ENCODE data around the gene FEN1.

GRCh38 chr11:61763930-61764605 lies 28.6 kb upstream of the FEN1 start:
- TF ChIP-seq, protein P1, sequence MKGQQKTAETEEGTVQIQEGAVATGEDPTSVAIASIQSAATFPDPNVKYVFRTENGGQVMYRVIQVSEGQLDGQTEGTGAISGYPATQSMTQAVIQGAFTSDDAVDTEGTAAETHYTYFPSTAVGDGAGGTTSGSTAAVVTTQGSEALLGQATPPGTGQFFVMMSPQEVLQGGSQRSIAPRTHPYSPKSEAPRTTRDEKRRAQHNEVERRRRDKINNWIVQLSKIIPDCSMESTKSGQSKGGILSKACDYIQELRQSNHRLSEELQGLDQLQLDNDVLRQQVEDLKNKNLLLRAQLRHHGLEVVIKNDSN (IDR thresholded peaks at IDR 0.05), result no peak
- no peak for TF ChIP-seq TAF1 (IDR thresholded peaks at IDR 0.05; ENCODE audit: low read depth)
- no peak for TF ChIP-seq CREB1 (IDR thresholded peaks at IDR 0.05; ENCODE audit: low read depth)
- TF ChIP-seq TEAD4 (IDR thresholded peaks at IDR 0.05), result no peak
